Measurements from ENCODE around the gene RGS7. TPM values are rescaled to one million over a fixed set of nuclear protein-coding genes. Genes with fewer than 3 reads are reported as not detected.

Gene RGS7
- total and polyA plus RNA-seq, 2 experiments from 2014 or later: 0.32 to 1.7 TPM

DNA sequence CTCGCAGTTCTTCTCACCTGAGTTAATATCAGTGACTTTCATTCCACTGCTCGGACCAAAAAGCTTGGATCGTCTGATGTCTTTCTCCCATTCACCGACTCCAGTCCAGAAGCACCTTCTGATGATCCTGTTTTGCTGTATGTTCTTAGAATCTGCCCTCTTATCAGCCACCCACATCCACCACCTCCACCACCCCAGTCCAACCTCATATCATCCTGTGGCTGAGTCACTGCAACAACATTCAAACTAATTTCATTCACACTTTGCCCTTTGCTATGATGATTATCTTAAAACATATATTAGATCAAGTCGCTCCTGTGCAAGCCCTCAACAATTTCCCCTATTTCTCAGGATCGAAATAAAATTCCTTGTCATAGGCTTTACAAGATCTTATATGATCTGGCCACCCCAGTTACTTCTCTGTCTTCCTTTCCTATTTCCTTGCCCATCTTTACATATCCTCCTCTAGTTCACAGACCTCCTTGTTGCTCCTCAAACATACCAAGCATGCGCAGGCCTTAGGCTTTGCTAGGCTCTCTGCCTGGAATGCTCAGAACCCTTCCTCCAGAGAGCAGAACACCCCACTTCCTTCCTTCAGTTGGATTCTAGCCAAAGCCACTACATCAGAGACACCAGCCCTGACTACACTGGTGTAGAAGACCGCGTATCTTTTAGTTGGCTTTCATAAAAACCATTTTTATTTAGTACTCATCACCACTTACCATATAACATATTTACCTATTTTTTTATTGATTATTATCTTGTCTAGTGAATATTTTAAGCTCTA lies 409.4 kb downstream of the RGS7 start:
- Histone ChIP-seq H3K9me3 (ENCODE audit: low read depth) (no peaks in the 10 kb centered on the region), H3K4me1 (ENCODE audit: insufficient read depth) (no peaks in the 10 kb centered on the region), H3K4me2 (ENCODE audit: unreplicated experiment) (no peak overlapping the region), H3K36me3 (ENCODE audit: low read depth) (no peaks in the 10 kb centered on the region), H3K27ac (no peak overlapping the region), H2AFZ (no peak overlapping the region), H3K9me2 (ENCODE audit: insufficient read depth) (no peaks in the 10 kb centered on the region), H3K4me3 (no peak overlapping the region), H3F3A (ENCODE audit: insufficient read depth) (no peaks in the 10 kb centered on the region), H3K27me3 (replicated peaks; ENCODE audit: insufficient read depth) (no peaks in the 10 kb centered on the region), H4K20me1 (ENCODE audit: insufficient read depth) (no peaks in the 10 kb centered on the region), H3K9ac (no peak overlapping the region), H3K79me2 (ENCODE audit: insufficient read depth) (no peaks in the 10 kb centered on the region)
- in situ Hi-C loops (cut with MboI): loop anchor here (10.0 kb wide), 1 partner anchor 213 kb away; no protein-coding TSS in a partner anchor
- TF ChIP-seq EZH2 (IDR thresholded peaks at IDR 0.05; ENCODE audit: insufficient read depth, poor library complexity, severe bottlenecking): no peak
- no peak for TF ChIP-seq EZH2phosphoT487 (IDR thresholded peaks at IDR 0.05; ENCODE audit: insufficient read depth, low read depth)
- WGBS, 2 experiments (ENCODE audit: low coverage in 1 of 2, low lambda C conversion rate in 2 of 2, missing lambda C conversion rate in 2 of 2): 85 to 90% methylated on average over 9 of the region's 9 CpGs
- DNase-seq: no peak

DNA sequence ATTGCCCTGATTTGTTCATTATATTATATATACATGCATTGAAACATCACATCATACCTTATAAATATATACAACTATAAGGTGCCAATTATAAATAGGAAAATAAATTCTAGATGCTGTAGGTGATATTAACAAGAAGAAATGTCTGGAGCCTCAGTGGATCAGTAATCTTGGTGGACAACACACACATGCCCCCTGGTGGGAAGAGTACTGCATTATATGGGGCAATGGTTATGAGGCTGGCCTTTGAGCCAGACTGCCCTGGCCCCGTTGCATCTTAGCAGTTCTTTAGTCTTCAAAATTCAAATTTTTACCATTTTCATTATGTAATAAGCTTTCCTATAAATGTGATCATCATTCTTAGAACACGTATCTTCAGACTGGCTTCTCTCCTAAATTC lies 410.1 kb downstream of the RGS7 start:
- no peak overlapping the region for H3K9ac ChIP-seq
- H3K4me3 ChIP-seq: no peak overlapping the region
- H3K4me2 ChIP-seq (ENCODE audit: unreplicated experiment): no peak overlapping the region
- no peaks in the 10 kb centered on the region for H3K9me2 ChIP-seq (ENCODE audit: insufficient read depth)
- no peaks in the 10 kb centered on the region for H3K79me2 ChIP-seq (ENCODE audit: insufficient read depth)
- no peak overlapping the region for H3K27ac ChIP-seq
- TF ChIP-seq EZH2 (IDR thresholded peaks at IDR 0.05; ENCODE audit: insufficient read depth, poor library complexity, severe bottlenecking): no peak
- no peak for TF ChIP-seq EZH2phosphoT487 (IDR thresholded peaks at IDR 0.05; ENCODE audit: insufficient read depth, low read depth)
- 21 to 28% methylated on average over 2 of the region's 2 CpGs for WGBS, 2 experiments (ENCODE audit: low coverage in 1 of 2, low lambda C conversion rate in 2 of 2, missing lambda C conversion rate in 2 of 2)
- peak; percentile 82 for DNase-seq
- no peaks in the 10 kb centered on the region for H4K20me1 ChIP-seq (ENCODE audit: insufficient read depth)
- in situ Hi-C loops (cut with MboI): loop anchor here (10.0 kb wide), 1 partner anchor 212 kb away; no protein-coding TSS in a partner anchor
- no peaks in the 10 kb centered on the region for H3K27me3 ChIP-seq (replicated peaks; ENCODE audit: insufficient read depth)
- H3K4me1 ChIP-seq (ENCODE audit: insufficient read depth): no peaks in the 10 kb centered on the region
- no peak overlapping the region for H2AFZ ChIP-seq
- H3K9me3 ChIP-seq (ENCODE audit: low read depth): no peaks in the 10 kb centered on the region
- no peaks in the 10 kb centered on the region for H3K36me3 ChIP-seq (ENCODE audit: low read depth)
- no peaks in the 10 kb centered on the region for H3F3A ChIP-seq (ENCODE audit: insufficient read depth)

DNA sequence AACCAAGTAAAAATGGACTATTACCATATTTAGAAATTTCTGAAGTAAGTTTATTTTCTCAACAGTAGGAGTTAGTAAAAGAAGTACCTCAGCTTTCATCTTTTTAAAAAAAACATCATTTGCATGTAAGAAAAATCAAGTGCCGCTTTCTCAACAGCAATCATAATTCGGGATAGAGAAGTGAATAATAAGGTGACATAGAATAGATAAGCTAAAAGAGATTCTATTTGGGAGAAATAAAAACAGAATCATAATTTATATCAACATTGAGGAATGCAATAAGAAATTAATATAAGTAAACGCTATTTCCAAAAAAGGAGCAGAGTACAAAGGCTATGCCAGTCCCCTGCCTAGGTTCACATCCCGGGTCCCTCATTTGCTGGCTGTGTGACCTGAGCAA lies 414.1 kb downstream of the RGS7 start:
- Histone ChIP-seq H3K27ac (no peak overlapping the region), H3K9ac (no peak overlapping the region), H3K4me3 (no peak overlapping the region), H3K27me3 (replicated peaks; ENCODE audit: insufficient read depth) (no peaks in the 10 kb centered on the region), H3F3A (ENCODE audit: insufficient read depth) (no peaks in the 10 kb centered on the region), H4K20me1 (ENCODE audit: insufficient read depth) (no peaks in the 10 kb centered on the region), H3K9me3 (ENCODE audit: low read depth) (no peaks in the 10 kb centered on the region), H3K36me3 (ENCODE audit: low read depth) (no peaks in the 10 kb centered on the region), H2AFZ (no peak overlapping the region), H3K4me2 (ENCODE audit: unreplicated experiment) (no peak overlapping the region), H3K9me2 (ENCODE audit: insufficient read depth) (no peaks in the 10 kb centered on the region), H3K79me2 (ENCODE audit: insufficient read depth) (no peaks in the 10 kb centered on the region), H3K4me1 (ENCODE audit: insufficient read depth) (no peaks in the 10 kb centered on the region)
- in situ Hi-C loops (cut with MboI): loop anchor here (10.0 kb wide), 1 partner anchor 208 kb away; no protein-coding TSS in a partner anchor
- WGBS, 2 experiments (ENCODE audit: low coverage in 1 of 2, low lambda C conversion rate in 2 of 2, missing lambda C conversion rate in 2 of 2): 87 to 89% methylated on average over 4 of the region's 4 CpGs
- TF ChIP-seq EZH2 (IDR thresholded peaks at IDR 0.05; ENCODE audit: insufficient read depth, poor library complexity, severe bottlenecking) (no peak), EZH2phosphoT487 (IDR thresholded peaks at IDR 0.05; ENCODE audit: insufficient read depth, low read depth) (no peak)
- no peak for DNase-seq

DNA sequence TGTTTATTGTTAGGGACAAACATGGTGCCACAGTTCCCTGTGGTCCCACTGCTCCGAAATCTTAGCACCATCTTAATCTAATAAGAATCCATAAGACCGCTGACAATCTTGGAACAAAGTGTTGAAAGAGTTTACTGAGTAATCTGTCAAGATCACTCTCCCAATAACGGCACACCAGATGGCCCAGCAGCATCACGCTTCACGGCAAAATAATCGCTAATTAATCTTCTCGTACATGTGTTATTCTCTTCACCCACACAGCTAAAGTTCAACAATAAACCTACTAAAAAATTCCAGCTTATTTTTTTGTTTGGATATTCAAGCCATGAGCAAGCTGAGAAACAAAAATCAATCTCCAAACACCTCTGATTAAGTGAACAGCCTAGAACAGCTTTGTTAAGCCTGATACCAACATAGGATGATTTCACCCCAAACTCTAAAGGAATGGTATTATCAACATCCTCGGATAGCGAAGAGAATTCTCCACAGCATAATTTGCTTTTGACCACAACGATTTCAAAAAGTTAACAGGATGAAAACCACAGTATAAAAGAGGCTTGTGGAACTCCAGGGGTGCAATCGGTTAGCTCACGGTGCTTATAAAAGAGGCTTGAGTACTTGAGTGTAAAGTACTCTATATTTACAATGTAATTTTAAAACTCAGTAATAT lies 415.2 kb downstream of the RGS7 start:
- Histone ChIP-seq H3K36me3 (ENCODE audit: low read depth) (no peaks in the 10 kb centered on the region), H3K4me1 (ENCODE audit: insufficient read depth) (no peaks in the 10 kb centered on the region), H3K79me2 (ENCODE audit: insufficient read depth) (no peaks in the 10 kb centered on the region), H3K27me3 (replicated peaks; ENCODE audit: insufficient read depth) (no peaks in the 10 kb centered on the region), H3K9me2 (ENCODE audit: insufficient read depth) (no peaks in the 10 kb centered on the region), H2AFZ (no peak overlapping the region), H3K4me3 (no peak overlapping the region), H3K9ac (no peak overlapping the region), H3K27ac (no peak overlapping the region), H3K9me3 (ENCODE audit: low read depth) (no peaks in the 10 kb centered on the region), H3F3A (ENCODE audit: insufficient read depth) (no peaks in the 10 kb centered on the region), H4K20me1 (ENCODE audit: insufficient read depth) (no peaks in the 10 kb centered on the region), H3K4me2 (ENCODE audit: unreplicated experiment) (no peak overlapping the region)
- in situ Hi-C loops (cut with MboI): loop anchor here (10.0 kb wide), 1 partner anchor 207 kb away; no protein-coding TSS in a partner anchor
- no peak for DNase-seq
- no peak for TF ChIP-seq EZH2phosphoT487 (IDR thresholded peaks at IDR 0.05; ENCODE audit: insufficient read depth, low read depth)
- TF ChIP-seq EZH2 (IDR thresholded peaks at IDR 0.05; ENCODE audit: insufficient read depth, poor library complexity, severe bottlenecking): no peak
- 36 to 40% methylated on average over 12 of the region's 12 CpGs for WGBS, 2 experiments (ENCODE audit: low coverage in 1 of 2, low lambda C conversion rate in 2 of 2, missing lambda C conversion rate in 2 of 2)

Measured in GM23248 (cell line).